Heart left ventricle (tissue), 13 donors: ENCODE results near the gene NUP160.
"Not testable (repeated sequence)": the region's sequence is repeated elsewhere in the genome, so short reads cannot be mapped to it uniquely, and the experiment has no call there.

Source experiments
- CTCF ChIP-seq, 12 donors: fragments of 200-600 bp; sonication (generic) in 4 of 12; IDR thresholded peaks; one replicate each; pipeline versions ENCODE4 v1.5.0 to v1.8.0; 2018 to 2022; ENCODE audit warnings: antibody characterized with exemption in 12 of 12, mild to moderate bottlenecking in 5 of 12
- POLR2A ChIP-seq, 2 donors: fragments of 450-650 bp; IDR thresholded peaks; one replicate each; pipeline ENCODE4 v1.6.1; 2017; ENCODE audit warnings: antibody characterized with exemption in 2 of 2, mild to moderate bottlenecking in 2 of 2, moderate library complexity in 2 of 2
- donor health status: ischemic (EF 13 %, LVEDD 7.1; RV severe dilation, severe dysfunction).
- donor health status: DM: no; HTN: yes; CAD: no.
- donor health status: DM: no; HTN: no; CAD: no.
- donor health status: ischemic (EF 25% LVEDD 6.9; RV normal size, moderate dysfunction).
- donor health status: ischemic (EF 25% LVEDD 5.7; RV mildly dilated, moderate dysfunction).
- donor health status: ischemic (EF 35%, LVEDD 5.7; RV mildly dilated, moderate dysfunction).
- donor health status: nonischemic (EF 11% LVEDD 7.7; RV severe dilation, severe dysfunction).
- donor health status: DM: yes; HTN: yes; CAD: no.
- donor health status: PGD.
- donor health status: ischemic (EF 29% LVEDD 5.4; RV normal size, mild dysfunction).
- donor health status: nonischemic (EF 23%, LVEDD 6.1; RV moderate dilation, normal function).

GRCh38 chr11:47769556-47769955, 78.6 kb downstream of the NUP160 start:
- TF ChIP-seq CTCF, POLR2A (IDR thresholded peaks at IDR 0.05): not testable (repeated sequence)
